Fibroblast of the conjunctiva (primary cell): ENCODE results near the gene PRKCZ.

Experiments
- DNase-seq: peaks from one replicate; pipeline ENCODE4 v3.0.0-alpha.2; 2010; ENCODE audit warnings: low read depth

Gene PRKCZ

DNA sequence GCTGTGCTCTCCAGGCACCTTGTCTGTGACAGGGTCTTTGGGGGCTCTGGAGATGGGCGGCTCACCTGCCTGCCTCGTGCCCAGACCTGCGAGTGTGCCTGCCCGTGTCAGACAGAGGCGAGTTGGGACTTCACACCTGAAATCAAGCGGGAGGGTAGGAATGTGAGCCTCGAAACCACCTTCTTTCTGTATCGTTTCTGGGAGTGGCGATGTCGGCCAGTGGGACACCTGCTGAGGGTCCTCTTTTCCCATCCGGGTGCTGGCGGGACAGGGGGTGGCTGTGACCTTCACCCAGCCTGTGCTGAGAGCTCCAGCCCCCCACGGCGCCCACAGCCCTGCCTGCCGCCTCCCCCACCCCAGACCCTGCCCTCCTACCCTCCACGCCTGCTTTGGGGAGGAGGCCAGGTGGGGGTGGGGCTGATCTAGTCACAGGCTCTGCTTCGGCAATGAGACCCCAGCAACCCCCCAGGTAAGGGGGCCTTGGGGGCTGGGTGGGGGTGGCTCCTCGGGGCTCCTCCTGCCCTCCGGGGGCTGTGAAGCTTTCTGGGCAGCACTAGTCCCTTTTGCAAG lies 160.0 kb downstream of the PRKCZ start:
- DNase-seq, result no peak

DNA sequence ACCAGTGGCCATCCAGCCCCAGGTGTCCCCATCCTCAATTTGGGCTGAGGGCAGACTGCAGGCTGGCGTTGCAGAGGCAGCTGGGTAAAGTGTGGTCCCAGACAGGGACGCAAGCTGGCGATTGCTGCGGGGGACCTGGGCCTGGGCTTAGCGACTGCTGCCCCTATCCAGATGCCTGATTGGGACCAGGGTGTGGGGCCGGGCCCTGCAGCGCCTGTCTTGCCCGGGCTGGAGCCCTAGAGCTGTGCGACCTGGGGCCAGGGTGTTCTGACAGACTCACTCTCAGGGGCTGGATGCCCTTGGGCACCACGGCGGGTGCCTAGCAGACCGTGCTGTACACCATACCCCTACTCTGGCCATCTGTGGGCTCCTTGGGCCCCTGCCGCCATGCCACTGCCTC lies 160.6 kb downstream of the PRKCZ start:
- DNase-seq, result no peak

DNA sequence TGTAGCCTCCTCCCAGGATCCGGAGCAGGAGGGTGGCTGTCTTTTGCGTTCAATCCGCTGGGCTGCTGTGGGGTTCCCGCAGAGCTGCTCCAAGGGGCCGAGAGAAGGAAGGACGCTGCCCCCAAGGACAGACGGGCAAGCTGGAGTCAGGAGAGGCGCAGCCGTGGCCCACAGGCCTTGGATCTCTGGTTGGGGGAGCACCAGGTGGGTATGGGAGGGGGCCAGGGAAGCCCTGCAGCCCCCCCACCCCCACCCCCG lies 162.0 kb downstream of the PRKCZ start:
- no peak for DNase-seq

DNA sequence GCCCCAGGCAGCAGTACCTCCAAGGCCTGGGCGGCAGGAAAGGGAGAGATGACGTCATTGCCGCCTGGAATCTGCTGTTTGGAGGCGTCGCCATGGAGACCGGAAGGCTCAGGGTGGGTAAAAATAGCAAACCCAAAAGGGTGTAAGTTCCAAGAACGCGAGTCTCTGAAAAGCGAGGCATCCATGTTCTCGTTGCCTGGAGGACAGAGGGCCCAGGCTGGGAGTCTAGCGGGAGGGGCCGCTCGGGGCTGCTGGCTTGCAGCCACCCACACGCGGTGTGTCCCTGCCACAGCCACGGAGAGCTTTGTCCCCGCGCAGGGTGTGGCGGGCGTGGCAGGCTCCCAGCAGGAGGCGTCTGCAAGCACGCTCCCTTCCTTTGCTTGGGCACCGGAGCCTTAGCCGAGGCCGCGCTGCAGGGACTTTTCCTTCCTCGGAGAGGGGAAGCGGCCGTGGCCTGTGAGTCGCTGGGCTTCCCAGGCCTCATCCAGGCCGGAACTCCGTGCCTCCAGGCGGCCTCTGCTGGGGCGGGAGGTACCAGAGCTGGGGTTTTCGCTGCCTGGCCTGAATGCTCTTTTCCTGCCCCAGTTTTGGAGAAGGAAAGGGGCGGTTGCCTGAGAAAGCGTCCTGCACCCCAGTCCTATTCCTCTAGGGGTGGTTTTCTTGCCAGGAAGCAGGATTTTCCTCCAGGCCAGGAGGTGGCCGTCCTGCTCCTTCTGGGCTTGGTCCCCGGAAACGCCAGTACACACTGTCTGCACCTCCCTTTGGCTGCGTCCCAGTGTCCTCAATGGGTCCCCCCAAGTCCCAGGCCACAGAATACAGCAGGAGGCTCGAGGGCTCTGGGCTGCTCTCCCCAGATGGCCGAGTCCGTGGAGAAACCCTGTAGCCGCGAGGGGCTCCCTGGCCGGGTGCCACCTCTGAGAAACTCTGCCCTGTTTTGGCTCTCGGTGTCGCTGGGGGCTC lies 162.6 kb downstream of the PRKCZ start:
- peak; percentile 96 for DNase-seq

DNA sequence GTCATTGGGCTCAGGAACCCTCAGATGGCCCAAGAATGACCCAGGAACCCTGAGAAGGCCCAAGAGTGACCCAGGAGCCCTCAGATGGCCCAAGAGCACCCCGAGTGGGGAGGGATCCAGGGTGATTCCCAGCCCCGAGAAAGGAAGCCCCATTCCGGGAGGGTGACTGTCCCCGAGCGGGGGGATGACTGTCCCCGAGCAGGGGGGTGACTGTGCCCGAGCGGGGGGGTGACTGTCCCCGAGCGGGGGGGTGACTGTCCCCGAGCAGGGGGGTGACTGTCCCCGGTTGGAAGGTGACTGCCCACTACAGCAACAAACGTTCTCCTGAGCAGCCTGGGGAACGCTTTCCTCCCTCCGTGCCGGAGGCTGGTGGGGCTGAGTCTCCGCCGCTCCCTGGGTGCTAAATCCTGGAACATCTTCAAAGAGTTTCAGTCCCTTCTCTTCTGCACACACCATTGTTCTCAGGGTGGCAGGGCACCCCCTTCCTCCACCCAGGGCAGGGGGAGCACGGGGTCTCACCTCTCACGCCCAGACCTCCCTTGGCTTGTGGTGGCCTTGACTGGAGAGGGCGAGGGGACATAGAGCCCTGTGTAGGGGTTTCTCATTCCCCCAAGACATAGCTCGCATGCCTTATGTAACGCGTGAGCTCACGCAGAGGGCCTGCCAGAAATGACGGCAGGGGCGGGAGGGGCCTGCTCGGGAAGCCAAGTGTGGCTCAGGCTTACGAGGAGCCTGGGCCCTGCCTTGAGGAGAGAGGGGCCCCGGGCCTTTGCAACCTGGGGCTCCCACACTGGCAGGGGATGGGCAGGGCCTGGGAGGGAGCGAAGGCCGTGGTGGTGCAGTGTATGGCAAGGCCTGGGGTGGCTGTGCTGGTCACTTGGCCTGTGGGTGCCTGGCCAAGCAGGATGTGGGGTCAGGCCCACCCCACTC lies 163.6 kb downstream of the PRKCZ start:
- peak; percentile 77 for DNase-seq

DNA sequence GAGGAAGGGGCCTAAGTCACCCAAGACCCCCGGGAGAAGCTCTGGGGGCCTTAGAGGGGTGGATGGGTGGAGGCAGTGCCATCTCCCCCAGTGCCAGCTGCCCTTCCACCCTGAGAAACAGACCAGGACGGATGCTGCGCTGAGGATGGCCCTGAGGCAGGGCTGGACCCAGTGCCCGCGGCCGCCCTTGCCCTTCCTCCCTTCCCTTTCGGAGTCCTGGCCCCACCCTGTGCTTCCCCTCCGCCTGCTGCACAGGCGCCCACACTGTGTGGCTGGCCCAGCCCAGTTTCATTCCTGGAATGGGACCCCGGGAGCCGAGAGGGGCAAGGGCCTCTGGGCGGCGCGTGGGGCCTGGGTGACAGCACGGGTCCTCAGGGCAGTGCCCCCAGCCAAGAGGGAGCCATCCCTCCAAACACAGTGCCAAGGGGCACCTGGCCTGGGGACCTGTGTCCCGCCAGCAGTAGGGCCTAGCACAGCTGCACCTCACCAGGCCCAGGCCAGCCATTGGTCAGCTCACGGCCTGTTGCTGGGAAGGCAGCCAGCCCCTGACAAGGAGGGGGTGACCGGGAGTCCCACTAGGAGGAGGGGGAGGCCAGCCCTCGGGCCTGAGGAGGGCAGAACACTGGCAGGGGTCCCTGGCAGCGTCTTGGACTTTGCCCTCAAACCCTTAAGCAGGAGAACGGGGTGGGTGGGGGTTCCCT lies 164.5 kb downstream of the PRKCZ start:
- no peak for DNase-seq

DNA sequence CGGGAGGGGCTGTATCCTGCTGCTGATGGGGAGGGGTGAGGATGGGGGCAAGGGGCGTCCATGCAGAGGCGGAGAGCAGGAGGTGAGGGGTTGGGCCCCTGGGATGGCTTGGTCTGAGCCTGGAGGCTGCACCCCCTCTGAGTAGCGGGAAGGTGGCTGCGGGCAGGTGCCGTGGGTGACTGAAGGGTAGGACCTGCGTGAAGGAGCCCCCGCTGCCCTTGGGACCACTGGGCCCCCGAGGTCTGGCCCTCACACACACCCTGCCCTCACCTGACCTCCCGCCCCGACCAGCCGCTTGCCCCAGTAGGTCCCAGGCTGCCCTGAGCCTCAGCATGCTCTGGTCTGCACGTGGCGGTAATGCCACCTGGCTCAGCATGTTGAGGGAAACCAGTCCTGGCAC lies 165.1 kb downstream of the PRKCZ start:
- DNase-seq, result no peak

DNA sequence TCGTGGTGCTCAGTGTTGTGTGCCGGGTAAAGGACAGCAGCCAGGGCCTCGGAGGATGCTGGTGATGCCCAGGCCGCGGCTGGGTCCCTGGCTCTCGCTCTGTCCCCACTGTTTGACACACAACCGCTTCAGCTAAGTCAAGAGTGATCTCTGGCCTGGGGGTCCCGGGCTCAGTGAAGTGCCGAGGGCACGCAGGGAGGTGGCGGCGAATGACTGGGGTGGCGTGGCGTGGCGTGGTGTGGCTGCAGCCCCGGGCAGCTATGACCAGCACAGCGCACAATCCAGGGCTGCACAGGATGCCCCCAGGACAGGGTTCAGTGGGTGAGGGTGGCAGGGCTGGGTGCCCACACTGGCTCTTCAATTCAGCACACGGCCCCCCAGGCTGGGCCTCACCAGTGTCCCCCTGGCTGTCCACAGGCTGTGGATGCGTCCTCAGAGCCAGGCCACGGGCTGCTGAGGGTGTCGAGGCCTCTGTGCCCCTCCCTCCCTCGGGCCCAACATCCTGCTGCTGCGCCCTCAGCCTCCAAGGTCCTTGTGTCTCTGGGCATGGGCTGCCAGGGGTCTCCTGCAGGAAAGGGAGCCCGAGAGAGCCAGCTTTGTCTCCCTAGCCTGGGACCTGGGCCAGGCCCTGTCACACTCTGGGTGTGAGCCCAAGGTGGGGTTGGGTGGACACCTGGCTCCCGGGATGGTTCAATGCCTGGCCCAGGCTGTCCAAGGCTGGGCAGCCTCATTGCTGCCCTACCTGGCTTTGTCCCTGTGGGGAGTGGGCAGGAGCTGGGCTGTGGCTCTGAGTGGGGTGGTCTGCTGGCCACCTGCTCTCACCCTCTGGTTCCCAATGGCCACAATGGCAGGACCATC lies 165.9 kb downstream of the PRKCZ start:
- no peak for DNase-seq

DNA sequence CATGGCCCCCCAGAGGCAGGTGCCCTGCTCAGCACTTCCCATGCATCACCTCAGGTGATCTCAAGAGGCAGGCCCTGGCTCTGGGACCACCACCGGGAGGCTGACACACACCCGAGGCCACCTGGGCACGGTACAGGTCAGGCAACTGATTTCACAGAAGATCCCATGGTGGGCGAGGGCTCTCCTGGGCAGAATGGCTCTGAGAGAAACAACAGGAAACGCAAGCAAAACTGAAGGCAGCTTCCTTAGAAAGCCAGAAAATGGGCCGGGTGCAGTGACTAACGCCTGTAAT lies 166.5 kb downstream of the PRKCZ start:
- DNase-seq, result no peak

DNA sequence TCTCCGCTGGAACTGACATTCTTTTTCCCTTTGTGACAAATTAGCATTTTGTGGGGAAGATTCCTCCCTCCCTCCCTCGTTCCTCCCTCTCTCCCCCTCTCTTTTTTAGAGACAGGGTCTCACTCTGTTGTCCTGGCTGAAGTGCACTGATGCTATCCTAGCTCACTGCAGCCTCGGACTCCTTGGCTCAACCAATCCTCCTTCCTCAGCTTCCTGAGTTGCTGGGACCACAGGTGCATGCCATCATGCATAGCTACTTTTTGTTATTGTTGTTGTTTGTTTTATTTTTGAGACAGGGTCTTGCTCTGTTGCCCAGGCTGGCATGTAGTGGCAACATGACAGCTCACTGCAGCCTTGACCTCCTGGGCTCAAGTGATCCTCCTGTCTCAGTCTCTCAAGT lies 171.1 kb downstream of the PRKCZ start:
- no peak for DNase-seq

DNA sequence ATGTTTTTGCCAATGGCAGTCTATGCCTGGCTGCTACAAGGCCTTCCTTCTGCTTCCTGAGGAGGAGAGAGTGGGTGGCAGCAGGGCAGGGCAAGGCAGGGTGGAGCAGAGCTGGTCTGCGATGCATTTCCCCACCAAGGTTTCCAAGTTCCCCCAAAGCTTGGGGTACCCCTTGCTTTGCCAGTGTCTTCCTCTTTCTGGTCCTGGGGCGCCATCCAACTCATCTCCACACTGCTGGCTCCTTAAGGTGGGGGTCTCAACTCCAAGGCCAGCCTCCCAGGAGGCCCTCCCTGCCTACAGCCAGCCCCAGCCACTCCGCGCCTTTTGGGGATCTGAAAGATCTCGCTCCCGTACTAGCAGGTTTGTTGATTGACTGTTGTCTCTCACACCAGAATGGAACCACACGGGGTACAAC lies 174.0 kb downstream of the PRKCZ start:
- DNase-seq, result no peak

DNA sequence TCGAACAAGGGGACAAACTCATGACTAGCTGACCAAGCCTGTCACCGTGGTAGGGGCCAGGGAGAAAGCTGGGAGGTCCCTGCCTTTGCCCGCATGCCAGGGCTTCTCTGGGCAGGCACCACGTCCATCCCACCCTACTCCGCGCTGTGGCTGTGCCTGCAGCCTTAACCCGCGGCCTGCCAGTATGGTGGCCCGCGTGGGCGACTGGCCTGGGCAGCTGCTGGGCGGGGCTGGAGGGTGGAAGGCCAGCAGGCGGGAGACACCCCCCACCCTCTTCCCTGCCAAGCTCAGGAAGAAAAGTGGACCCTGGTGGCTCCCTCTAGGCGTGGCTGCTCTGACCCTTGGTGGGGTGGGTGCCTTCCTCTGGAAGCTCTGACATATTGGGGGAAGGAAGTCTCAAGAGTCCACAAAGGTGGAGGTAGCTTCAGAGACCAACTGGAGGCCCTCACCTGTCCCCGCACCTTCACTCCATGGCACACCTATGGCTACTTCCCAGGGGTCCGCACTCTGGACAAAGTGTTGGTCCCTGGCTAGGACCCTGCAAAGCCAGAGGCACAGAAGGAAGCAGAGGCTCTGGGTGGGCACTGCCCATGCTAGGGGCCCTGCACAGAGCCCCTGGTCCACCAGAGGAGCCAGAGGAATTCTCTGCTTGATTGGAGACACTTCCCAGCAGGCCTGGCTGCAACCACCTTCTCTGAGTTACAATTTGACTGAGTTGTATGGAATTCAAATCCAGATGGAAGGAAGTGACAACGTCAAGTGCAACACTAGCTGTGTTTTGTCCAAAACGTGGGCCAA lies 174.6 kb downstream of the PRKCZ start:
- no peak for DNase-seq

DNA sequence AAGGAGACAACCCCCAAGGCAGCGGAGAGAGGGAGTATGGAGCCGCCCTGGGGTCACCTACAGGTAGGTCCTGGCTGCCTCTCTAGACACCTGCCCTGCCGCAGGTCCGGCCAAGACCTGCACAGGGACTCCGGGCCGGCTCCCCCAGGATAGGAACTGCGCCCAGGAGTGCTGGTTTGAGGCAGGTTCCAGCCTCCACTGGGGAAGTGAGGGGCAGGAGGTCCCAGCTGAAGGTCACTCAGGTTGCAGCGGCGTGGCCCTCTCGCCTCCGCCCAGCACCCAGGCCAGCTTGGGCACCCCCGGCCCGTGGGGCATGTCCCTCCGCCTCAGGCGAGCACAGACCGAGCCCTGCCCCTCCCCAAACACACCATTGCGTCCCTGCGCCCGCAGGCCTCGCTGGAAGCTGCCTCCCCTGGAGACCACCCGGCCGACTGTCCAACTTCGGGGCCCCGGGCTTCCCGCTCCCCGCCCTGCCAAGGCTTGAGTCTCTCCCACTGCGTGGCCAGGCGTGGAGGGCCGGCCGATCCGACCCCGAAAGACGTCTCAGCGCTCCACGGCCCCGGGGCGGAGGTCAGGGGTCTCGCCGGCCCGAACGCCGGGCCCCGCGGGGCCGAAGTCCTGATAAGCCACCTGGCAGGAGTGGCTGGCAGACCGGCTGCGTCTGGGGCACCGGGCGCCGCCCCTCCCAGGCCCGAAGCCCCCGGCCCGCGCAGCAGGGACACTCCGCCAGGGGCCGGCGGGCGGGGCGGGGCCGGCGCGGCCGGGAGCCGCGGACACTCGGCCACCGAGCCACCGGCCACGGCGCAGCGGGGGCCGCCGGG lies 176.5 kb downstream of the PRKCZ start:
- no peak for DNase-seq

DNA sequence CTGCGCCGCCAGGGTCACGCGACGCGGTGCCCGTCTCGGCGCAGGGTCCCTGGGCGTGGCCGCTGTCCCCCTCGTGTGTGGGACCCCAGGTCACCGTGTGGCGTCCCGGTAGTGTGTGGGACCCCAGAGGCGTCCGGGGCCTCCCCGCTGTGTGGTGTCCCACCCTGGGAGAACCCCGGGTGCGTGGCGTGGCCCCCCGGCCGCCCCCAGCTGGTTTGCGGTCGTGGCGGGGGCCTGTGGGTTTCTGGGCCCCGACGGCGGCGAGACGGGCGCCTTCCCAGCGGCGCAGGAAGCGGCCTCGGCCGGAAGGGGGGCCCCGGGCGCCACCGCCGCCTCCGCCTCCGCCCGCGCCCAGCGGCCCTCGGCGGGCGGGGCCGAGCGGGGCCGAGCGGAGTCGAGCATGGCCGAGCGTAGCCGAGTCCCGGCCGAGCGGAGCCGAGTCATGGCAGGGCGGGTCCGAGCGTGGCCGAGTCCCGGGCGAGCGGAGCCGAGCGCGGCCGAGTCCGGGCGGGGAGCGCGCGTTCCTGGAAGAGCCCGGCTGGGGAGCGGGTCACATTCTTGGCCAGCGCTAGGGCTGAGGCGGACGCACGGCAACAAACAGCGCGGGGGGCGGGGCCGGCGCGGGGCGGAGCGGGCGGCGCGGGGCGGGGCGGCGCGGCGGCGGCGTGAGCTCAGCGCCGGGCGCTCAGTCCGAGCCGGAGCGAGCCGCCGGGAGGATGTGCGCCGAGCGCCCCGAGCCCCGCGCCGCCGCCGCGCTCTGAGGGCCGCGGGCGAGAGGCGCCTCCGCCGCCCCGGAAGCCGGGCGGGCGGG lies 177.3 kb downstream of the PRKCZ start:
- DNase-seq, result peak; percentile 94

DNA sequence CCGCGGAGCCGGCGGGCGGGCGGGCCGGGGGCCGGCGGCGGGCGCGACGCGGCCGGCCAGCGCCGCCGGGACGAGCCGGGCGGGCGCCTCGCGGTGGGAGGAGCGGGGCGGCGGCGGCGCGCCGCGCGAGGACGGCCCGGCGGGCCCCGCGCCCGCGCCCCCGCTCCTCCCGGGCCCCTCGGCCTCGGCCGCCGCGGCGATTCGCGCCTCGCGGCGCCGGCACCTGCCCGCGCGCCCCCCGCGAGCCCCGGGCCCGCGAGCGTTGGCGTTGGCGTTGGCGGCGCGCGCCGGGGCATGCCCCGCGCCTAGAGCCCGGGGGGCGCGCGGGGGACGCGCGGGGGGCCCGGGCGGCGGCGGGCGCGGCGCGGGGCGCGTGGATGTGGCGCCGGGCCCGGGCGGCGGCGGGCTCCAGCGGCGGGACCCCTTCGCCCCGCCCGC lies 178.0 kb downstream of the PRKCZ start, which contains the start of gene SKI:
Gene SKI (plus strand): TSS at position 163 of the 438 bp plus-strand sequence. CDS start 448 bp downstream, outside the sequence.
- no peak for DNase-seq

DNA sequence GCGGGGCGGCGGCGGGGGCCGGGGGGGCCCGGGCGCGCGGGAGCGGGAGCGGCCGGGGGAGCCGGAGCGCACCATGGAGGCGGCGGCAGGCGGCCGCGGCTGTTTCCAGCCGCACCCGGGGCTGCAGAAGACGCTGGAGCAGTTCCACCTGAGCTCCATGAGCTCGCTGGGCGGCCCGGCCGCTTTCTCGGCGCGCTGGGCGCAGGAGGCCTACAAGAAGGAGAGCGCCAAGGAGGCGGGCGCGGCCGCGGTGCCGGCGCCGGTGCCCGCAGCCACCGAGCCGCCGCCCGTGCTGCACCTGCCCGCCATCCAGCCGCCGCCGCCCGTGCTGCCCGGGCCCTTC lies 178.5 kb downstream of the PRKCZ start:
- DNase-seq, result no peak

DNA sequence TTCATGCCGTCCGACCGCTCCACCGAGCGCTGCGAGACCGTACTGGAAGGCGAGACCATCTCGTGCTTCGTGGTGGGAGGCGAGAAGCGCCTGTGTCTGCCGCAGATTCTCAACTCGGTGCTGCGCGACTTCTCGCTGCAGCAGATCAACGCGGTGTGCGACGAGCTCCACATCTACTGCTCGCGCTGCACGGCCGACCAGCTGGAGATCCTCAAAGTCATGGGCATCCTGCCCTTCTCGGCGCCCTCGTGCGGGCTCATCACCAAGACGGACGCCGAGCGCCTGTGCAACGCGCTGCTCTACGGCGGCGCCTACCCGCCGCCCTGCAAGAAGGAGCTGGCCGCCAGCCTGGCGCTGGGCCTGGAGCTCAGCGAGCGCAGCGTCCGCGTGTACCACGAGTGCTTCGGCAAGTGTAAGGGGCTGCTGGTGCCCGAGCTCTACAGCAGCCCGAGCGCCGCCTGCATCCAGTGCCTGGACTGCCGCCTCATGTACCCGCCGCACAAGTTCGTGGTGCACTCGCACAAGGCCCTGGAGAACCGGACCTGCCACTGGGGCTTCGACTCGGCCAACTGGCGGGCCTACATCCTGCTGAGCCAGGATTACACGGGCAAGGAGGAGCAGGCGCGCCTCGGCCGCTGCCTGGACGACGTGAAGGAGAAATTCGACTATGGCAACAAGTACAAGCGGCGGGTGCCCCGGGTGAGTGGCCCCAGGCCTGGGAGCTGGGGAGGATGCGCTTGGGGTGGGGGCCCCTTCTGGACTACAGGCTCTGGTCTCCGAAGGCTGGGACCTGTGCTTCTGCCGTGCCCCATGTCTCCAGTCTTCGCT lies 179.0 kb downstream of the PRKCZ start:
- DNase-seq, result no peak
